Measurements from ENCODE around the gene PCSK1. TPM values are rescaled to one million over a fixed set of nuclear protein-coding genes. Genes with fewer than 3 reads are reported as not detected.
A peak's percentile ranks its signal among the peaks of the same experiment; 100 is the strongest.

Gene PCSK1
- total RNA-seq, result 0.88 and 1.1 TPM in 2 replicates

DNA sequence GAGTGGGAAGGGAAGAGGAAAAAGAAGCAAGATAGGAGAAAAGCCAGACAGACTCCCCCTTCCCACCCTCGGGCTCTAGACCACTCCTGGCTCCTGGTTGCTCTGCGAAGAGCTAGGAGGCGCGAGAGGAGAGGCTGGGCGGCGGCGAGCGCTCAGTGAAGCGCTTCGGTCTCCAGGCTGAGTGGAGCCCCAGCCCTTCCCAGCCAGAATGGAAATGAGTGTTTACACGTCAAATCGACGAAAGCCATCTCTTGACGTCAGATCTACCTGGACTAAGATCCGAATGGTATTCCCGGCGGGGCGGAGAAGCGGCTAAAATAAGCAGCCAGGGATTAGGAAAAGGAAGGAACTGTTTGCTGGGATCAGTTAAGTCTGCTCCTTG lies at the start of gene PCSK1:
TSS of gene PCSK1 (minus strand) at position 183 of the 382 bp plus-strand sequence. CDS start 206 bp downstream, outside the sequence.
- Histone ChIP-seq H3K27ac (ENCODE audit: low read depth, low read length) (no peak within 1 kb of the TSS), H2AFZ (ENCODE audit: low read length) (no peak within 1 kb of the TSS), H3K36me3 (ENCODE audit: insufficient read depth, low read length) (no peaks in the 10 kb centered on the region), H3K4me3 (ENCODE audit: insufficient read depth, low read length) (peak within 1 kb of the TSS; percentile 63), H3K9me3 (ENCODE audit: low read depth, low read length) (no peaks in the 10 kb centered on the region), H3K4me2 (ENCODE audit: insufficient read depth, low read length) (peak within 1 kb of the TSS; percentile 70), H3K4me1 (ENCODE audit: insufficient read depth, low read length) (peaks cover 18% of the 10 kb centered on the region), H3K79me2 (ENCODE audit: insufficient read depth, low read length) (no peaks in the 10 kb centered on the region), H4K20me1 (ENCODE audit: insufficient read depth, low read length) (no peaks in the 10 kb centered on the region), H3K27me3 (ENCODE audit: insufficient read depth, low read length) (peaks cover 27% of the 10 kb centered on the region)
- TF ChIP-seq, protein P1, sequence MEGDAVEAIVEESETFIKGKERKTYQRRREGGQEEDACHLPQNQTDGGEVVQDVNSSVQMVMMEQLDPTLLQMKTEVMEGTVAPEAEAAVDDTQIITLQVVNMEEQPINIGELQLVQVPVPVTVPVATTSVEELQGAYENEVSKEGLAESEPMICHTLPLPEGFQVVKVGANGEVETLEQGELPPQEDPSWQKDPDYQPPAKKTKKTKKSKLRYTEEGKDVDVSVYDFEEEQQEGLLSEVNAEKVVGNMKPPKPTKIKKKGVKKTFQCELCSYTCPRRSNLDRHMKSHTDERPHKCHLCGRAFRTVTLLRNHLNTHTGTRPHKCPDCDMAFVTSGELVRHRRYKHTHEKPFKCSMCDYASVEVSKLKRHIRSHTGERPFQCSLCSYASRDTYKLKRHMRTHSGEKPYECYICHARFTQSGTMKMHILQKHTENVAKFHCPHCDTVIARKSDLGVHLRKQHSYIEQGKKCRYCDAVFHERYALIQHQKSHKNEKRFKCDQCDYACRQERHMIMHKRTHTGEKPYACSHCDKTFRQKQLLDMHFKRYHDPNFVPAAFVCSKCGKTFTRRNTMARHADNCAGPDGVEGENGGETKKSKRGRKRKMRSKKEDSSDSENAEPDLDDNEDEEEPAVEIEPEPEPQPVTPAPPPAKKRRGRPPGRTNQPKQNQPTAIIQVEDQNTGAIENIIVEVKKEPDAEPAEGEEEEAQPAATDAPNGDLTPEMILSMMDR (IDR thresholded peaks at IDR 0.05; ENCODE audit: extremely low read depth, low read depth, low read length), result no peak
- DNase-seq (ENCODE audit: insufficient read length, low spot score, missing footprints), result peak; percentile 31

DNA sequence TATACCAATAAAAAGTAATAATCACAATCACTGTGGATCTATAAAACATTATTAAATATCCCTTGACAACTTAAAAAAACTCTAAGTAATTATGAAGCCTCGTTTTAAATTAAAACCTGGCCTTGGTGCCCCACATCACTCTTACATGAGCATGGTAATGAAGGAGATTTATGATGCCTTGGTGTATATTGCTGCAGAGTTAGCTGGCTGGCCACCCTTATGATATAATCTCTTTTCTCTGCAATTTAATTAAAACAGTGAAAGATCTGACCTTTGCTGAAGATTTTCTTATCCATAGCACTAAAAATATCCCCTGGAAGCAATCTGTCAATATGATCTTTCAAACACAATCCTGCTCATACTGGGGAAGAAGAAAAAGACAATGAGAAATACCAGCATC lies 48.8 kb upstream of the PCSK1 start:
- no peak overlapping the region for H3K4me3 ChIP-seq (ENCODE audit: insufficient read depth, low read length)
- DNase-seq (ENCODE audit: insufficient read length, low spot score, missing footprints), result no peak
- H3K27ac ChIP-seq (ENCODE audit: low read depth, low read length), result no peak overlapping the region
- H3K4me1 ChIP-seq (ENCODE audit: insufficient read depth, low read length), result no peaks in the 10 kb centered on the region
- no peaks in the 10 kb centered on the region for H3K79me2 ChIP-seq (ENCODE audit: insufficient read depth, low read length)
- no peak overlapping the region for H2AFZ ChIP-seq (ENCODE audit: low read length)
- no peaks in the 10 kb centered on the region for H3K27me3 ChIP-seq (ENCODE audit: insufficient read depth, low read length)
- TF ChIP-seq, protein P1 (IDR thresholded peaks at IDR 0.05; ENCODE audit: extremely low read depth, low read depth, low read length), result no peak
- H3K36me3 ChIP-seq (ENCODE audit: insufficient read depth, low read length), result no peaks in the 10 kb centered on the region
- no peak overlapping the region for H3K4me2 ChIP-seq (ENCODE audit: insufficient read depth, low read length)
- H3K9me3 ChIP-seq (ENCODE audit: low read depth, low read length), result no peaks in the 10 kb centered on the region
- H4K20me1 ChIP-seq (ENCODE audit: insufficient read depth, low read length), result no peaks in the 10 kb centered on the region

DNA sequence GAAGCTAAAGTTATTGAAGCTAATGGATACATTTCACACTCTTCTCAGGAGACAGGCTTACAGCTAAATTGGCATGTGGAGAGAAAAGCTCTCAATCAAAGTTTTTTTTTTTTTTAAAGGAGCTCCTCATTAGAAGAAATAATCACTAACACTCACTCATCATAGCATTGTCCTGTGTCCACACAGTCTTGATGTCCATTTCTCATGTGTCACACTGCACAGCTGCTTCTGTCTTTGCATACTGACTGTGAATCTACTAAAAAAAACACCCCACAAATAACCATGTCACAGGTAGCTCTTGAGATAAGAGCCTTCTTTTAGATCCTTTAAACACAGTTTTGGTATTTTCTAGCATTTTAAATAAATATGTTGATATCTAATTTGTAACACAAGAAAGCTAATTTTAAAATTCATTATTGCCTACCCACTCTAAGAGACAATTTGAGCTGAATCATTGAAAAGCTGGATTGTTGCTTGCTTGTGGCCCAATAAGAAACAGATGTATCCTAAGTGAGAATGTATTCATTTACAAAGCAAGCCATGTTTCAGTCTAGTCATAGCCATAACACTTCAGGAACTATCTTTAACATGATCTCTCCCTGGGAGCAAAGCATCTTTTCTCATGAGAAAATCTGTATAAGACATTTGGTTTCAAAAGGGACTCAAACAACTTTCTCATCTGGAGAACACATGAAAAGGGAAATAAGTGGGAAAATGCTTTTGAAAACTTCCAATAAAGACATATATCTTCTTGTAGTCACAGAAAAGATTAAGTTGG lies 48.1 kb upstream of the PCSK1 start:
- no peak for DNase-seq (ENCODE audit: insufficient read length, low spot score, missing footprints)
- Histone ChIP-seq H3K9me3 (ENCODE audit: low read depth, low read length) (no peaks in the 10 kb centered on the region), H3K4me2 (ENCODE audit: insufficient read depth, low read length) (no peak overlapping the region), H2AFZ (ENCODE audit: low read length) (no peak overlapping the region), H3K79me2 (ENCODE audit: insufficient read depth, low read length) (no peaks in the 10 kb centered on the region), H4K20me1 (ENCODE audit: insufficient read depth, low read length) (no peaks in the 10 kb centered on the region), H3K4me3 (ENCODE audit: insufficient read depth, low read length) (no peak overlapping the region), H3K27me3 (ENCODE audit: insufficient read depth, low read length) (no peaks in the 10 kb centered on the region), H3K36me3 (ENCODE audit: insufficient read depth, low read length) (no peaks in the 10 kb centered on the region), H3K4me1 (ENCODE audit: insufficient read depth, low read length) (no peaks in the 10 kb centered on the region), H3K27ac (ENCODE audit: low read depth, low read length) (no peak overlapping the region)
- TF ChIP-seq, protein P1 (IDR thresholded peaks at IDR 0.05; ENCODE audit: extremely low read depth, low read depth, low read length), result no peak

DNA sequence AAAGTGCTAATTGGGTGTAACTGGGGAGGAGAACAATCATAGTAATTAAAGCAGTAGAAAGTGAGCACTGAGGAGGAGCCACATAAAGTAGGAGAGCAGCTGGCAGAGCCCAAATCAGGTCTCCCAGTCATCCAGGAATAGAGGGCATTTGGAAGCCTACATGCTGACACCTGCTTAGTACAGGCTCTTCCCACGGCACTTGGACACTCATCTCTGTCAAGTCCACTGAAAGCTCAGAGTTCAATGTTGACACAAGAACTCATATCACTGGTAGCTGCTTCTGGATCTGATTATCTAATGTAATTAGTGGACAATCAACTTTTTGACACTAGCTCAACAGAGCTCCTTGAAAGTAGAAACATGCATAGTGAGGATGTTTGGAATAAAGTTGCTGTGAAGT lies 45.9 kb upstream of the PCSK1 start:
- no peaks in the 10 kb centered on the region for H3K9me3 ChIP-seq (ENCODE audit: low read depth, low read length)
- H4K20me1 ChIP-seq (ENCODE audit: insufficient read depth, low read length), result no peaks in the 10 kb centered on the region
- TF ChIP-seq, protein P1 (IDR thresholded peaks at IDR 0.05; ENCODE audit: extremely low read depth, low read depth, low read length), result no peak
- no peaks in the 10 kb centered on the region for H3K4me1 ChIP-seq (ENCODE audit: insufficient read depth, low read length)
- H3K36me3 ChIP-seq (ENCODE audit: insufficient read depth, low read length), result no peaks in the 10 kb centered on the region
- H3K4me2 ChIP-seq (ENCODE audit: insufficient read depth, low read length), result no peak overlapping the region
- no peak for DNase-seq (ENCODE audit: insufficient read length, low spot score, missing footprints)
- no peaks in the 10 kb centered on the region for H3K79me2 ChIP-seq (ENCODE audit: insufficient read depth, low read length)
- no peak overlapping the region for H2AFZ ChIP-seq (ENCODE audit: low read length)
- H3K4me3 ChIP-seq (ENCODE audit: insufficient read depth, low read length), result no peak overlapping the region
- no peak overlapping the region for H3K27ac ChIP-seq (ENCODE audit: low read depth, low read length)
- no peaks in the 10 kb centered on the region for H3K27me3 ChIP-seq (ENCODE audit: insufficient read depth, low read length)

Data from osteoblast (primary cell).